ENCODE data around the gene PRR18.

- TF ChIP-seq CTCF (conservative IDR thresholded peaks at IDR 0.05; ENCODE audit: low read depth, low read length) = no peak
- no peak for TF ChIP-seq EZH2phosphoT487 (IDR thresholded peaks at IDR 0.05; ENCODE audit: borderline replicate concordance, low read length)
- TF ChIP-seq EZH2 (IDR thresholded peaks at IDR 0.05; ENCODE audit: low read length, unreplicated experiment) = no peak
These were observed 45.3 kb downstream of the PRR18 start for GRCh38 chr6:166262743-166263515.

Measured in PC-3 (cell line).